HepG2 (cell line): ENCODE measurements around the gene CADM2.

Source experiments
- CBX2 ChIP-seq, 2 experiments: fragments of 200-600 bp in 1 of 2; sonication (generic); formaldehyde crosslinking in 1 of 2; IDR thresholded peaks; 2 replicates each; pipeline versions ENCODE4 v1.7.0 to v1.8.1; 2018 to 2022; ENCODE audit warnings: low read depth in 2 of 2, low read length in 1 of 2, mild to moderate bottlenecking in 1 of 2, missing genetic modification reagents in 1 of 2
- CTCF ChIP-seq: sonication (generic); formaldehyde crosslinking; IDR thresholded peaks from 2 replicates; pipeline ENCODE4 v1.5.0; 2020; ENCODE audit warnings: mild to moderate bottlenecking, missing genetic modification reagents, moderate library complexity
- EEA1 ChIP-seq: sonication (generic); formaldehyde crosslinking; IDR thresholded peaks from 2 replicates; pipeline ENCODE4 v1.5.1; 2020; ENCODE audit warnings: mild to moderate bottlenecking, missing genetic modification reagents, borderline replicate concordance
- IRF1 ChIP-seq: sonication (generic); formaldehyde crosslinking; IDR thresholded peaks from 2 replicates; pipeline ENCODE4 v1.4.0; 2020; ENCODE audit warnings: low read depth, mild to moderate bottlenecking, missing genetic modification reagents
- POLR2A ChIP-seq, 2 experiments: IDR thresholded peaks; 2 replicates each; pipeline ENCODE4 v1.6.1; 2011; ENCODE audit warnings: low read depth in 2 of 2, low read length in 2 of 2, mild to moderate bottlenecking in 1 of 2, moderate library complexity in 1 of 2; ENCODE audit not compliant: insufficient read depth in 1 of 2
- PRPF4 ChIP-seq: fragments of 200-400 bp; formaldehyde crosslinking; IDR thresholded peaks from 2 replicates; pipeline ENCODE4 v1.6.1; 2016; ENCODE audit warnings: low read length, low read depth; ENCODE audit not compliant: poor library complexity, severe bottlenecking
- SALL2 ChIP-seq: sonication (generic); formaldehyde crosslinking; IDR thresholded peaks from 2 replicates; pipeline ENCODE4 v1.8.1; 2023; ENCODE audit warnings: mild to moderate bottlenecking, missing genetic modification reagents, inconsistent platforms
- ZNF234 ChIP-seq: sonication (generic); formaldehyde crosslinking; conservative IDR thresholded peaks from 2 replicates; pipeline ENCODE4 v1.5.1; 2020; ENCODE audit warnings: mild to moderate bottlenecking, missing genetic modification reagents
- ZNF292 ChIP-seq: sonication (generic); formaldehyde crosslinking; IDR thresholded peaks from 2 replicates; pipeline ENCODE4 v1.8.1; 2022; ENCODE audit warnings: mild to moderate bottlenecking, low read depth, missing genetic modification reagents, borderline replicate concordance
- ZNF335 ChIP-seq: sonication (generic); formaldehyde crosslinking; IDR thresholded peaks from 2 replicates; pipeline ENCODE4 v1.4.0; 2020; ENCODE audit warnings: missing genetic modification reagents
- ZNF713 ChIP-seq: sonication (generic); formaldehyde crosslinking; IDR thresholded peaks from 2 replicates; pipeline ENCODE4 v1.4.0; 2020; ENCODE audit warnings: mild to moderate bottlenecking, missing genetic modification reagents
- ZNF720 ChIP-seq: sonication (generic); formaldehyde crosslinking; IDR thresholded peaks from 2 replicates; pipeline ENCODE4 v1.4.0; 2020; ENCODE audit warnings: missing genetic modification reagents

- TF ChIP-seq CTCF (CRISPR knock-in tag) = no peak
- no peak for TF ChIP-seq PRPF4
- TF ChIP-seq ZNF713 = no peak
- TF ChIP-seq IRF1 (CRISPR knock-in tag) = no peak
- TF ChIP-seq ZNF720 (CRISPR knock-in tag) = no peak
- TF ChIP-seq SALL2 (CRISPR knock-in tag) = no peak
- TF ChIP-seq ZNF234 (CRISPR knock-in tag) = no peak
- TF ChIP-seq CBX2 (IDR thresholded peaks at IDR 0.05; ENCODE audit: low read depth, low read length) = no peak
- no peak for TF ChIP-seq CBX2 (CRISPR knock-in tag; IDR thresholded peaks at IDR 0.05; ENCODE audit: low read depth)
- TF ChIP-seq EEA1 = no peak
- no peak for TF ChIP-seq ZNF335
- no peak for TF ChIP-seq POLR2A (IDR thresholded peaks at IDR 0.05; ENCODE audit: insufficient read depth in 1 of 2, low read depth in 2 of 2, low read length in 2 of 2)
- TF ChIP-seq ZNF292 (CRISPR knock-in tag) = no peak
Measured at GRCh38 chr3:85524104-85524503, 565.3 kb downstream of the CADM2 start.
